ENCODE data around the gene CDSN. TPM values are rescaled to one million over a fixed set of nuclear protein-coding genes. Genes with fewer than 3 reads are reported as not detected.

The CDSN gene
- total and polyA plus RNA-seq, 2 experiments from 2014 or later: 0.07 TPM; not detected in 1

DNA sequence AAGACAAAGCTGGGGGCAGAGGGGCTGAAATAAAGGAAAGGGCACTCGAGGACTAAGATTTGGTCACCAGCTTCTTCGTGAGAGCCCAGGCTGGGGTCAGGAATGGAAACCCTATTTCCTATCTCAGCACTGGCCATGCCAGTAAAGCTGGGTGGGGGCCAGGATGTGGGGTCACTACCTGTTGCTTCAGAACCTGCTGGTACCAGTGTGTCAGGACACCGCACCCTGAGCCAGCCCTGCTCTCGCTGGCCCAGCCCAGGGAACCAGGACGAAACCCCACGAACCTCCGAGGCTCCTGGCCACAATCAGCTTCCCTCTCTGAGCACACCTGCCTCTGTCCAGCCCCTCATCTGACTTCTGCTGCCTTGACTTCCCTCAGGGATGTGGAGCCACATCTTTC is 2.1 kb downstream of the CDSN start (continued):
- TF ChIP-seq, protein P1, sequence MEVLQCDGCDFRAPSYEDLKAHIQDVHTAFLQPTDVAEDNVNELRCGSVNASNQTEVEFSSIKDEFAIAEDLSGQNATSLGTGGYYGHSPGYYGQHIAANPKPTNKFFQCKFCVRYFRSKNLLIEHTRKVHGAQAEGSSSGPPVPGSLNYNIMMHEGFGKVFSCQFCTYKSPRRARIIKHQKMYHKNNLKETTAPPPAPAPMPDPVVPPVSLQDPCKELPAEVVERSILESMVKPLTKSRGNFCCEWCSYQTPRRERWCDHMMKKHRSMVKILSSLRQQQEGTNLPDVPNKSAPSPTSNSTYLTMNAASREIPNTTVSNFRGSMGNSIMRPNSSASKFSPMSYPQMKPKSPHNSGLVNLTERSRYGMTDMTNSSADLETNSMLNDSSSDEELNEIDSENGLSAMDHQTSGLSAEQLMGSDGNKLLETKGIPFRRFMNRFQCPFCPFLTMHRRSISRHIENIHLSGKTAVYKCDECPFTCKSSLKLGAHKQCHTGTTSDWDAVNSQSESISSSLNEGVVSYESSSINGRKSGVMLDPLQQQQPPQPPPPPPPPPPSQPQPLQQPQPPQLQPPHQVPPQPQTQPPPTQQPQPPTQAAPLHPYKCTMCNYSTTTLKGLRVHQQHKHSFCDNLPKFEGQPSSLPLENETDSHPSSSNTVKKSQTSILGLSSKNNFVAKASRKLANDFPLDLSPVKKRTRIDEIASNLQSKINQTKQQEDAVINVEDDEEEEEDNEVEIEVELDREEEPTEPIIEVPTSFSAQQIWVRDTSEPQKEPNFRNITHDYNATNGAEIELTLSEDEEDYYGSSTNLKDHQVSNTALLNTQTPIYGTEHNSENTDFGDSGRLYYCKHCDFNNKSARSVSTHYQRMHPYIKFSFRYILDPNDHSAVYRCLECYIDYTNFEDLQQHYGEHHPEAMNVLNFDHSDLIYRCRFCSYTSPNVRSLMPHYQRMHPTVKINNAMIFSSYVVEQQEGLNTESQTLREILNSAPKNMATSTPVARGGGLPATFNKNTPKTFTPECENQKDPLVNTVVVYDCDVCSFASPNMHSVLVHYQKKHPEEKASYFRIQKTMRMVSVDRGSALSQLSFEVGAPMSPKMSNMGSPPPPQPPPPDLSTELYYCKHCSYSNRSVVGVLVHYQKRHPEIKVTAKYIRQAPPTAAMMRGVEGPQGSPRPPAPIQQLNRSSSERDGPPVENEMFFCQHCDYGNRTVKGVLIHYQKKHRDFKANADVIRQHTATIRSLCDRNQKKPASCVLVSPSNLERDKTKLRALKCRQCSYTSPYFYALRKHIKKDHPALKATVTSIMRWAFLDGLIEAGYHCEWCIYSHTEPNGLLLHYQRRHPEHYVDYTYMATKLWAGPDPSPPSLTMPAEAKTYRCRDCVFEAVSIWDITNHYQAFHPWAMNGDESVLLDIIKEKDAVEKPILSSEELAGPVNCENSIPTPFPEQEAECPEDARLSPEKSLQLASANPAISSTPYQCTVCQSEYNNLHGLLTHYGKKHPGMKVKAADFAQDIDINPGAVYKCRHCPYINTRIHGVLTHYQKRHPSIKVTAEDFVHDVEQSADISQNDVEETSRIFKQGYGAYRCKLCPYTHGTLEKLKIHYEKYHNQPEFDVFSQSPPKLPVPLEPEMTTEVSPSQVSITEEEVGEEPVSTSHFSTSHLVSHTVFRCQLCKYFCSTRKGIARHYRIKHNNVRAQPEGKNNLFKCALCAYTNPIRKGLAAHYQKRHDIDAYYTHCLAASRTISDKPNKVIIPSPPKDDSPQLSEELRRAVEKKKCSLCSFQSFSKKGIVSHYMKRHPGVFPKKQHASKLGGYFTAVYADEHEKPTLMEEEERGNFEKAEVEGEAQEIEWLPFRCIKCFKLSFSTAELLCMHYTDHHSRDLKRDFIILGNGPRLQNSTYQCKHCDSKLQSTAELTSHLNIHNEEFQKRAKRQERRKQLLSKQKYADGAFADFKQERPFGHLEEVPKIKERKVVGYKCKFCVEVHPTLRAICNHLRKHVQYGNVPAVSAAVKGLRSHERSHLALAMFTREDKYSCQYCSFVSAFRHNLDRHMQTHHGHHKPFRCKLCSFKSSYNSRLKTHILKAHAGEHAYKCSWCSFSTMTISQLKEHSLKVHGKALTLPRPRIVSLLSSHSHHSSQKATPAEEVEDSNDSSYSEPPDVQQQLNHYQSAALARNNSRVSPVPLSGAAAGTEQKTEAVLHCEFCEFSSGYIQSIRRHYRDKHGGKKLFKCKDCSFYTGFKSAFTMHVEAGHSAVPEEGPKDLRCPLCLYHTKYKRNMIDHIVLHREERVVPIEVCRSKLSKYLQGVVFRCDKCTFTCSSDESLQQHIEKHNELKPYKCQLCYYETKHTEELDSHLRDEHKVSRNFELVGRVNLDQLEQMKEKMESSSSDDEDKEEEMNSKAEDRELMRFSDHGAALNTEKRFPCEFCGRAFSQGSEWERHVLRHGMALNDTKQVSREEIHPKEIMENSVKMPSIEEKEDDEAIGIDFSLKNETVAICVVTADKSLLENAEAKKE (CRISPR knock-in tag; IDR thresholded peaks at IDR 0.05): no peak
- TF ChIP-seq EZH2 (IDR thresholded peaks at IDR 0.05; ENCODE audit: low read depth, unreplicated experiment) (no peak), ZNF331 (CRISPR knock-in tag; IDR thresholded peaks at IDR 0.05; ENCODE audit: low read depth) (no peak), ZNF114 (CRISPR knock-in tag; IDR thresholded peaks at IDR 0.05) (no peak)

DNA sequence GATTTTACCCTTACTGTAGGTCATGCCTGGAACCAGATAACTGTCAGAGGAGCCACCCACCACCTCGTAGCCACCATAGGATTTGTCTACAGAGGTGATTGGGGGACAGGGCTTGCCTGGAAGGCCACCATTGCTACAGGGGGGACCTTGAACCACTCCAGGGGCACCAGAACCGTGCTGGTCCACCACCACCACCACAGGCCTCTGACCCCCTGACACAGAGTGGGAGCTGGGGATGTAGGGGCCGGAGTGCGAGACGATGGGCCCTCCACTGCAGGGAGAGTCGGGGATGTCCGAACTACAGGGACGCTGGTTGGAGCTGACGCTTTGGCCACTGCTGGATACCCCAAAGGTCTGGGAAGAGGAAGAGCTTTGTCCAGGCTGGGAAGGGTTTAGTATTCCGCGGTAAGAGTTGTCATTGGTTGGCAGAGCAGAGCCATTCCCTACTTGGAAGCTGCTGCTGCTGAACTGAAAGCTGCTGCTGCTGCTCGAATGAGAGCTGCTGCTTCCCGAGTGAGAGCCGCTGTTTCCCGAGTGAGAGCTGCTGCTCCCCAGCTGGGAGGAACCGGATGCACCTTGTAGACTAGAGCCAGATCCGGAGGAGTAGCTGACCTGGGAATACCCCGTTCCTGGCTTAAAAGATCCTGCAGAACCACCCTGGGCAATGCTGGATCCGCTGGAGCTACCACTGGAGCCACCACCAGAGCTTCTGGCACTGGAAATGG is 3.4 kb downstream of the CDSN start:
- Histone ChIP-seq H3K4me1 (ENCODE audit: insufficient read depth) (peaks cover 6% of the 10 kb centered on the region; the same call in 1 of the 2 replicates), H3K27me3 (ENCODE audit: insufficient read depth) (no peaks in the 10 kb centered on the region), H3K4me3 (no peak overlapping the region), H3K4me2 (no peak overlapping the region), H3K9me2 (ENCODE audit: insufficient read depth) (peaks cover 7% of the 10 kb centered on the region; the same call in 1 of the 2 replicates), H3K27ac (ENCODE audit: low read depth) (no peak overlapping the region), H2AFZ (no peak overlapping the region), H3F3A (replicated peaks; ENCODE audit: low read depth) (no peaks in the 10 kb centered on the region), H3K79me2 (replicated peaks; ENCODE audit: insufficient read depth) (no peaks in the 10 kb centered on the region), H3K36me3 (ENCODE audit: insufficient read depth) (no peaks in the 10 kb centered on the region), H4K20me1 (replicated peaks; ENCODE audit: insufficient read depth) (no peaks in the 10 kb centered on the region)
- peaks cover 11% of the 10 kb centered on the region for H3K27me3 Mint-ChIP-seq (ENCODE audit: insufficient read depth, low read depth, poor library complexity)
- DNase-seq (ENCODE audit: low spot score) (no peak), ATAC-seq (no peak)
- H3K36me3 Mint-ChIP-seq (ENCODE audit: low read depth): no peaks in the 10 kb centered on the region; the same call in 2 of the 3 replicates
- H3K27ac Mint-ChIP-seq: no peak overlapping the region
- peaks cover 21% of the 10 kb centered on the region for H3K4me1 Mint-ChIP-seq
- H3K9me3 Mint-ChIP-seq: no peaks in the 10 kb centered on the region; the same call in 2 of the 3 replicates
- no peak overlapping the region for H3K4me3 Mint-ChIP-seq
- TF ChIP-seq, protein P2, sequence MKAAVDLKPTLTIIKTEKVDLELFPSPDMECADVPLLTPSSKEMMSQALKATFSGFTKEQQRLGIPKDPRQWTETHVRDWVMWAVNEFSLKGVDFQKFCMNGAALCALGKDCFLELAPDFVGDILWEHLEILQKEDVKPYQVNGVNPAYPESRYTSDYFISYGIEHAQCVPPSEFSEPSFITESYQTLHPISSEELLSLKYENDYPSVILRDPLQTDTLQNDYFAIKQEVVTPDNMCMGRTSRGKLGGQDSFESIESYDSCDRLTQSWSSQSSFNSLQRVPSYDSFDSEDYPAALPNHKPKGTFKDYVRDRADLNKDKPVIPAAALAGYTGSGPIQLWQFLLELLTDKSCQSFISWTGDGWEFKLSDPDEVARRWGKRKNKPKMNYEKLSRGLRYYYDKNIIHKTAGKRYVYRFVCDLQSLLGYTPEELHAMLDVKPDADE (IDR thresholded peaks at IDR 0.05): no peak
- TF ChIP-seq NANOG (IDR thresholded peaks at IDR 0.05; ENCODE audit: borderline replicate concordance) (no peak), ZNF331 (CRISPR knock-in tag; IDR thresholded peaks at IDR 0.05; ENCODE audit: low read depth) (no peak), EZH2 (IDR thresholded peaks at IDR 0.05; ENCODE audit: low read depth, unreplicated experiment) (no peak), CREB1 (CRISPR knock-in tag; IDR thresholded peaks at IDR 0.05; ENCODE audit: low read depth) (no peak), EZH2phosphoT487 (IDR thresholded peaks at IDR 0.05; ENCODE audit: unreplicated experiment) (no peak)
- TF ChIP-seq, protein P3, sequence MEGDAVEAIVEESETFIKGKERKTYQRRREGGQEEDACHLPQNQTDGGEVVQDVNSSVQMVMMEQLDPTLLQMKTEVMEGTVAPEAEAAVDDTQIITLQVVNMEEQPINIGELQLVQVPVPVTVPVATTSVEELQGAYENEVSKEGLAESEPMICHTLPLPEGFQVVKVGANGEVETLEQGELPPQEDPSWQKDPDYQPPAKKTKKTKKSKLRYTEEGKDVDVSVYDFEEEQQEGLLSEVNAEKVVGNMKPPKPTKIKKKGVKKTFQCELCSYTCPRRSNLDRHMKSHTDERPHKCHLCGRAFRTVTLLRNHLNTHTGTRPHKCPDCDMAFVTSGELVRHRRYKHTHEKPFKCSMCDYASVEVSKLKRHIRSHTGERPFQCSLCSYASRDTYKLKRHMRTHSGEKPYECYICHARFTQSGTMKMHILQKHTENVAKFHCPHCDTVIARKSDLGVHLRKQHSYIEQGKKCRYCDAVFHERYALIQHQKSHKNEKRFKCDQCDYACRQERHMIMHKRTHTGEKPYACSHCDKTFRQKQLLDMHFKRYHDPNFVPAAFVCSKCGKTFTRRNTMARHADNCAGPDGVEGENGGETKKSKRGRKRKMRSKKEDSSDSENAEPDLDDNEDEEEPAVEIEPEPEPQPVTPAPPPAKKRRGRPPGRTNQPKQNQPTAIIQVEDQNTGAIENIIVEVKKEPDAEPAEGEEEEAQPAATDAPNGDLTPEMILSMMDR (conservative IDR thresholded peaks at IDR 0.05; ENCODE audit: low read depth in 2 of 2): no peak
- TF ChIP-seq, protein P4, sequence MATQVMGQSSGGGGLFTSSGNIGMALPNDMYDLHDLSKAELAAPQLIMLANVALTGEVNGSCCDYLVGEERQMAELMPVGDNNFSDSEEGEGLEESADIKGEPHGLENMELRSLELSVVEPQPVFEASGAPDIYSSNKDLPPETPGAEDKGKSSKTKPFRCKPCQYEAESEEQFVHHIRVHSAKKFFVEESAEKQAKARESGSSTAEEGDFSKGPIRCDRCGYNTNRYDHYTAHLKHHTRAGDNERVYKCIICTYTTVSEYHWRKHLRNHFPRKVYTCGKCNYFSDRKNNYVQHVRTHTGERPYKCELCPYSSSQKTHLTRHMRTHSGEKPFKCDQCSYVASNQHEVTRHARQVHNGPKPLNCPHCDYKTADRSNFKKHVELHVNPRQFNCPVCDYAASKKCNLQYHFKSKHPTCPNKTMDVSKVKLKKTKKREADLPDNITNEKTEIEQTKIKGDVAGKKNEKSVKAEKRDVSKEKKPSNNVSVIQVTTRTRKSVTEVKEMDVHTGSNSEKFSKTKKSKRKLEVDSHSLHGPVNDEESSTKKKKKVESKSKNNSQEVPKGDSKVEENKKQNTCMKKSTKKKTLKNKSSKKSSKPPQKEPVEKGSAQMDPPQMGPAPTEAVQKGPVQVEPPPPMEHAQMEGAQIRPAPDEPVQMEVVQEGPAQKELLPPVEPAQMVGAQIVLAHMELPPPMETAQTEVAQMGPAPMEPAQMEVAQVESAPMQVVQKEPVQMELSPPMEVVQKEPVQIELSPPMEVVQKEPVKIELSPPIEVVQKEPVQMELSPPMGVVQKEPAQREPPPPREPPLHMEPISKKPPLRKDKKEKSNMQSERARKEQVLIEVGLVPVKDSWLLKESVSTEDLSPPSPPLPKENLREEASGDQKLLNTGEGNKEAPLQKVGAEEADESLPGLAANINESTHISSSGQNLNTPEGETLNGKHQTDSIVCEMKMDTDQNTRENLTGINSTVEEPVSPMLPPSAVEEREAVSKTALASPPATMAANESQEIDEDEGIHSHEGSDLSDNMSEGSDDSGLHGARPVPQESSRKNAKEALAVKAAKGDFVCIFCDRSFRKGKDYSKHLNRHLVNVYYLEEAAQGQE (IDR thresholded peaks at IDR 0.05; ENCODE audit: unreplicated experiment): no peak
